ENCODE measurements around the gene UBAC1.

UBAC1 gene

GRCh38 chr9:135937521-135938489, 23.4 kb downstream of the UBAC1 start:
- DNase-seq, result no peak

- no peak for DNase-seq
Observed at GRCh38 chr9:135933114-135933513, 28.1 kb downstream of the UBAC1 start.

GRCh38 chr9:135932656-135933055, 28.5 kb downstream of the UBAC1 start:
- no peak for DNase-seq

- DNase-seq, result no peak
Observed at GRCh38 chr9:135931349-135931820, 29.8 kb downstream of the UBAC1 start.

- DNase-seq, result no peak
Observed at GRCh38 chr9:135930446-135931345, 30.5 kb downstream of the UBAC1 start.

- no peak for DNase-seq
Observed at GRCh38 chr9:135929656-135930445, 31.3 kb downstream of the UBAC1 start.

- DNase-seq, result no peak
Observed at GRCh38 chr9:135928731-135929655, 32.2 kb downstream of the UBAC1 start.

GRCh38 chr9:135928074-135928730, 33.0 kb downstream of the UBAC1 start:
- no peak for DNase-seq

- no peak for DNase-seq
Observed at GRCh38 chr9:135927195-135928013, 33.8 kb downstream of the UBAC1 start.

- DNase-seq, result no peak
Observed at GRCh38 chr9:135926402-135927194, 34.6 kb downstream of the UBAC1 start.

- no peak for DNase-seq
Observed at GRCh38 chr9:135925496-135926133, 35.6 kb downstream of the UBAC1 start.

- DNase-seq, result no peak
Observed at GRCh38 chr9:135924628-135925338, 36.4 kb downstream of the UBAC1 start.

GRCh38 chr9:135923508-135923907, 37.7 kb downstream of the UBAC1 start:
- DNase-seq, result no peak

GRCh38 chr9:135921749-135922310, 39.3 kb downstream of the UBAC1 start:
- DNase-seq, result no peak

- DNase-seq, result no peak
Observed at GRCh38 chr9:135920973-135921585, 40.1 kb downstream of the UBAC1 start.

- DNase-seq, result no peak
Observed at GRCh38 chr9:135920256-135920930, 40.8 kb downstream of the UBAC1 start.
